M059J (cell line): Measurements from ENCODE around the gene STON2. TPM values are rescaled to one million over a fixed set of nuclear protein-coding genes. Genes with fewer than 3 reads are reported as not detected.
"Not testable (repeated sequence)": the region's sequence is repeated elsewhere in the genome, so short reads cannot be mapped to it uniquely, and the experiment has no call there.

ENCODE experiments used
- DNase-seq: peaks from one replicate; pipeline ENCODE4 v3.0.0-alpha.2; 2012; ENCODE audit warnings: low read depth
- total RNA-seq: library from RNA; depleted of rRNA; stranded (reverse); fragments of >200 nt; shearing (Covaris generic); gene quantifications from 2 replicates; pipeline ENCODE4 v1.2.3, GENCODE V29; 2014; rRNA removed

Gene STON2
- total RNA-seq, result 0.20 and 1.3 TPM in 2 replicates

- DNase-seq, result peak; percentile 92
Observed at GRCh38 chr14:81400202-81400678, at the start of gene STON2. Gene STON2, minus strand, starts transcription at chr14:81400324. Its CDS starts 1,942 bp downstream, at chr14:81398382.

GRCh38 chr14:81449576-81449975, 49.5 kb upstream of the STON2 start:
- no peak for DNase-seq

GRCh38 chr14:81449114-81449513, 49.0 kb upstream of the STON2 start:
- no peak for DNase-seq

GRCh38 chr14:81447021-81447764, 47.1 kb upstream of the STON2 start:
- DNase-seq, result no peak

GRCh38 chr14:81446279-81447007, 46.3 kb upstream of the STON2 start:
- no peak for DNase-seq

- no peak for DNase-seq
Observed at GRCh38 chr14:81441626-81442134, 41.6 kb upstream of the STON2 start.

GRCh38 chr14:81440041-81440440, 39.9 kb upstream of the STON2 start:
- DNase-seq, result no peak

- no peak for DNase-seq
Observed at GRCh38 chr14:81437244-81437643, 37.1 kb upstream of the STON2 start.

- DNase-seq, result peak; percentile 50
Observed at GRCh38 chr14:81436296-81437138, 36.4 kb upstream of the STON2 start.

- DNase-seq, result peak; percentile 31
Observed at GRCh38 chr14:81435391-81436295, 35.5 kb upstream of the STON2 start.

- no peak for DNase-seq
Observed at GRCh38 chr14:81435048-81435390, 34.9 kb upstream of the STON2 start.

GRCh38 chr14:81434230-81434629, 34.1 kb upstream of the STON2 start:
- no peak for DNase-seq

- no peak for DNase-seq
Observed at GRCh38 chr14:81433378-81433777, 33.3 kb upstream of the STON2 start.

- peak; percentile 9 for DNase-seq
Observed at GRCh38 chr14:81432219-81432661, 32.1 kb upstream of the STON2 start.

GRCh38 chr14:81430235-81430634, 30.1 kb upstream of the STON2 start:
- no peak for DNase-seq

GRCh38 chr14:81429749-81430148, 29.6 kb upstream of the STON2 start:
- not testable (repeated sequence) for DNase-seq

- no peak for DNase-seq
Observed at GRCh38 chr14:81429028-81429427, 28.9 kb upstream of the STON2 start.

GRCh38 chr14:81427348-81428058, 27.4 kb upstream of the STON2 start:
- DNase-seq, result no peak

- DNase-seq, result no peak
Observed at GRCh38 chr14:81423504-81423903, 23.4 kb upstream of the STON2 start.
